SK-N-MC (cell line): ENCODE measurements around the gene NKD2.

ENCODE experiments used
- DNase-seq: peaks from one replicate; pipeline ENCODE4 v3.0.0-alpha.2; 2011; ENCODE audit warnings: low read depth, low spot score
- H3K27ac ChIP-seq: fragments of 200-600 bp; sonication (generic); 2 replicates; pipeline ENCODE4 v1.5.1; 2016; ENCODE audit warnings: mixed run types
- H3K36me3 ChIP-seq: fragments of 200-600 bp; sonication (generic); 2 replicates; pipeline ENCODE4 v1.6.1; 2017; ENCODE audit warnings: antibody characterized with exemption, low read length, mixed read lengths; ENCODE audit not compliant: insufficient read depth
- H3K4me3 ChIP-seq: fragments of 200-600 bp; sonication (generic); 2 replicates; pipeline ENCODE4 v1.5.1; 2016
- H3K9ac ChIP-seq: fragments of 200-600 bp; sonication (generic); 2 replicates; pipeline ENCODE4 v1.8.0; 2017; ENCODE audit warnings: mixed run types, mixed read lengths; ENCODE audit not compliant: insufficient read length
- H3K9me3 ChIP-seq: fragments of 200-600 bp; sonication (generic); 2 replicates; pipeline ENCODE4 v1.6.1; 2017; ENCODE audit warnings: low read depth, mild to moderate bottlenecking, antibody characterized with exemption, low read length, moderate library complexity, mixed read lengths
- EZH2 ChIP-seq: fragments of 200-600 bp; sonication (generic); IDR thresholded peaks from one replicate; pipeline ENCODE4 v1.6.1; 2017; ENCODE audit warnings: antibody characterized with exemption
- FOXP2 ChIP-seq: optimal IDR thresholded peaks from 2 replicates; pipeline ENCODE3; 2011; ENCODE audit warnings: mild to moderate bottlenecking, moderate library complexity; ENCODE audit not compliant: insufficient read depth; ENCODE audit errors: extremely low read length, control extremely low read depth
- POLR2AphosphoS5 ChIP-seq: IDR thresholded peaks from 2 replicates; pipeline ENCODE4 v1.6.1; 2012; ENCODE audit warnings: mild to moderate bottlenecking, low read depth, low read length, borderline replicate concordance

NKD2 gene

GRCh38 chr5:983238-983524 is 25.4 kb upstream of the NKD2 start:
- no peak for TF ChIP-seq POLR2AphosphoS5
- TF ChIP-seq EZH2: no peak
- no peak for TF ChIP-seq FOXP2
- DNase-seq: no peak

DNA sequence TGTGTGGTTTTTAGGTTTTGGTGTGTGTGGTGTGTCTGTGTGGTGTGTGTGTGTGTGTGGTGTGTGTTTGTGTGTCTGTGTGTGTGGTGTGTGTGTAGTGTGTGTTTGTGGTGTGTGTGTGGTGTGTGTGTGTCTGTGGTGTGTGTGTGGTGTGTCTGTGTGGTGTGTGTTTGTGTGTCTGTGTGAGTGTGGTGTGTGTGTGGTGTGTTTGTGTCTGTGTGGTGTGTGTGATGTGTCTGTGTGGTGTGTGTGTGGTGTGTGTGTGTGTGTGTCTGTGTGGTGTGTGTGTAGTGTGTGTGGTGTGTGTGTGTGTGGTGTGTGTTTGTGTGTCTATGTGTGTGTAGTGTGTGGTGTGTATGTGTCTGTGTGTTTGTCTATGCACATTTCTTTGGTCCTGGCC is 25.0 kb upstream of the NKD2 start:
- Histone ChIP-seq H3K4me3 (no peak overlapping the region), H3K27ac (no peak overlapping the region), H3K9ac (no peak overlapping the region), H3K9me3 (peaks cover 3% of the 10 kb centered on the region; the same call in 1 of the 2 replicates), H3K36me3 (0 out of 2 replicates have a peak, but pooled peaks cover 4% of the 10 kb centered on the region)
- no peak for TF ChIP-seq POLR2AphosphoS5
- TF ChIP-seq EZH2: no peak
- no peak for TF ChIP-seq FOXP2
- DNase-seq: no peak

More at GRCh38 chr5:983238-983524, 25.4 kb upstream of the NKD2 start:
- Histone ChIP-seq H3K27ac (no peak overlapping the region), H3K9ac (no peak overlapping the region), H3K36me3 (0 out of 2 replicates have a peak, but pooled peaks cover under 1% of the 10 kb centered on the region), H3K9me3 (0 out of 2 replicates have a peak, but pooled peaks cover 3% of the 10 kb centered on the region), H3K4me3 (no peak overlapping the region)

DNA sequence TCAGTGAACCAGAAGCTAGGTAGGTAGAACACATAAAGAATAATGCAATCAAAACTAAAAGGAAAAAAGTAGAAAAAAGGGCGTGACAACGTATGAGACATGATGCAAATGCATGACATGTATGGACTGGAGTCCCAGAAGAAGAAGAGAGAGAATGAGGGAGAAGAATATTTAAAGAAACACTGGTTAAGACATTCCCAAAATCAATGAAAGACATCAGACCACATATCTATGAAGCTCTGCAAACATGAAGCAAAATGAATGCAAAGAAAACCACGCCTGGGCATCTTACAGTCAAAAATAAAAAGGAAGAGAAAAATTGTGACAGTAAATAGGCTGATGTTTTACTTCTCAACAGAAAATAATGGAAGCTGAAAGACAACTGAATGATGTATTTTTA is 23.8 kb upstream of the NKD2 start:
- no peak for DNase-seq
- no peak overlapping the region for H3K4me3 ChIP-seq
- peaks cover 3% of the 10 kb centered on the region; the same call in 1 of the 2 replicates for H3K9me3 ChIP-seq
- H3K9ac ChIP-seq: no peak overlapping the region
- no peak for TF ChIP-seq EZH2
- no peak for TF ChIP-seq FOXP2
- 0 out of 2 replicates have a peak, but pooled peaks cover 4% of the 10 kb centered on the region for H3K36me3 ChIP-seq
- H3K27ac ChIP-seq: no peak overlapping the region

- H3K36me3 ChIP-seq: 0 out of 2 replicates have a peak, but pooled peaks cover 4% of the 10 kb centered on the region
- peaks cover 3% of the 10 kb centered on the region; the same call in 1 of the 2 replicates for H3K9me3 ChIP-seq
- TF ChIP-seq POLR2AphosphoS5 (no peak), FOXP2 (no peak), EZH2 (no peak)
- DNase-seq: no peak
- H3K9ac ChIP-seq: no peak overlapping the region
- no peak overlapping the region for H3K27ac ChIP-seq
- no peak overlapping the region for H3K4me3 ChIP-seq
Measured at GRCh38 chr5:987761-988160, 20.8 kb upstream of the NKD2 start.

- TF ChIP-seq EZH2 (no peak), POLR2AphosphoS5 (no peak), FOXP2 (no peak)
- Histone ChIP-seq H3K36me3 (0 out of 2 replicates have a peak, but pooled peaks cover 4% of the 10 kb centered on the region), H3K4me3 (no peak overlapping the region), H3K9ac (no peak overlapping the region), H3K9me3 (peaks cover 3% of the 10 kb centered on the region; the same call in 1 of the 2 replicates), H3K27ac (no peak overlapping the region)
- DNase-seq: no peak
Measured at GRCh38 chr5:988322-988721, 20.3 kb upstream of the NKD2 start.

GRCh38 chr5:989961-990530 is 18.6 kb upstream of the NKD2 start:
- Histone ChIP-seq H3K9me3 (peaks cover 3% of the 10 kb centered on the region; the same call in 1 of the 2 replicates), H3K4me3 (no peak overlapping the region), H3K27ac (no peak overlapping the region), H3K36me3 (0 out of 2 replicates have a peak, but pooled peaks cover 4% of the 10 kb centered on the region), H3K9ac (no peak overlapping the region)
- TF ChIP-seq EZH2: no peak
- TF ChIP-seq POLR2AphosphoS5: no peak
- DNase-seq: no peak

DNA sequence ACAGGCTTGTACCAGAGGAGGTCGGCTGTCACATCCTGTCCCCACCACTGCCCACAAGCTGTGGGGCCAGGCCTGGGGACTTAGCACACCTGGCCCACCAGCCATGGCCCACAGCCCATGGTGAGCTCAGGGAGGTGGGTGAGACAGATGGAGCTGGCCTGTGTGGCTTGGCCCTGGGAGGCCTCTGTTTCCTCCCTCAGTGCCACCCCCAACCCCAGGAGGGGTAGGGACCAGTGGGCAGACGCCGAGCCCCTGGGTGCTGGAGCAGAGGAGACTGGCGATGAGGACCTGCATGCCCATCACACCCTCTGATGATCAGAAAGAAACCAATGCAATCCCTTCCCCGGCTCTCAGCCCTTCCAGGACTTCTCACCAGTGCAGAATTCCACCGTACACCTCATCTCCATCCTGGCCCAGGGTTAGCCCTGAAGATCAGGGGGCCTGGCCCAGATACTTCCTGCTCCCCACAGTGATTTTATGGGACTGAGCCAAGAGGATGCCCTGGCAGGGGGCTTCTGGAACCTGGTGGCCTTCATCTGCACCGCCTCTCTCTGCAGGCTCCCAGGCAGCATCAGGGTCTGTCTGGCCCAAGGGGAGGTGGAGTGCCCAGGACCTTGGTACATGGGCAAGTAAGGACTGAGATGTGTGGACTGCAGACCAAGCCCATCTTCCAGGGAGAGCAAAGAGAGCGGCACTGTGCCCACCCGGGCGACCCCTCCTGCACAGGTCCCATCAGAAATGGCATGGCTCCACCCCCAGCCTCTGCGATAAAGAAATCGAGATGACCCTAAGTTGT is 16.9 kb upstream of the NKD2 start:
- Histone ChIP-seq H3K9ac (no peak overlapping the region), H3K4me3 (no peak overlapping the region), H3K9me3 (peaks cover 3% of the 10 kb centered on the region; the same call in 1 of the 2 replicates), H3K27ac (no peak overlapping the region), H3K36me3 (0 out of 2 replicates have a peak, but pooled peaks cover 4% of the 10 kb centered on the region)
- no peak for TF ChIP-seq EZH2
- DNase-seq: no peak

DNA sequence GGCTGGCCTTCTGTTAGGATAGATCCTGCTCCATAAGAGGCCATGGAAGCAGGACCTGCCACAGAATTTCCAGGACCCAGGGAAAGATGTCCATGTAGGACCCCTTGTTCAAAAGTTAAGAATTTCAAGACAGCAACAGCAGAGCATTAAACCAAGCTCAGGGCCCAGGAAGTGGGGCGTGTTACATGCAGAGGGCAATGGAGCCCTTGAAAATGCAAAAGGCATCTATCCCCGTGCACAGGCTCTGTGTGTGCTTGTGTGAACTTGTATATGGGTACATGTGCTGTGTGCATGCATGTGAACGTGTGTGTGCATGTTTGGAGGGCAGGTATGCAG is 14.4 kb upstream of the NKD2 start:
- DNase-seq: no peak
- TF ChIP-seq EZH2 (no peak), FOXP2 (no peak), POLR2AphosphoS5 (no peak)
- no peak overlapping the region for H3K9ac ChIP-seq
- no peak overlapping the region for H3K27ac ChIP-seq
- no peak overlapping the region for H3K4me3 ChIP-seq
- H3K36me3 ChIP-seq: no peaks in the 10 kb centered on the region
- no peaks in the 10 kb centered on the region; the same call in 1 of the 2 replicates for H3K9me3 ChIP-seq

DNA sequence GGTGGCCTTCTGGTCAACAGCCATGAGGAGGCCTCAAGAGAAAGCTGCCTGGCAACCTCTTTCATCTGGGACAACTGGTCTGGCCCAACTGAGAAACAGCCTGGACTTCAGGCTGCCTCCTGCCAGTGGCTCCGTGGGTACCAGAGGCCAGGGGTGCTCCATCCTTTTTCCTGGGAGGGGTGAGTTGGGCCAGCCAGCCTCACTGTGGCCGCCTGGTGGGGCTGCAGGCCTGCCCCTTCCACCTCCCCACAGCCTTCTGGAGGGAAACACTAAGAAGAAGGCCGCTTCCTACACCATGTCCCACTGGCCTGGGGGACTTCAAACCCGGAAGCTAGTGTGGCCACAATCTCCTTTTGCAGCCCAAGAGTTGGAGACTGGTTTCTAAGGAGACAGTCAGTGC is 13.8 kb upstream of the NKD2 start:
- no peak for DNase-seq
- TF ChIP-seq POLR2AphosphoS5: no peak
- no peak for TF ChIP-seq EZH2
- TF ChIP-seq FOXP2: no peak
- Histone ChIP-seq H3K4me3 (no peak overlapping the region), H3K27ac (no peak overlapping the region), H3K9me3 (no peaks in the 10 kb centered on the region; the same call in 1 of the 2 replicates), H3K9ac (no peak overlapping the region), H3K36me3 (no peaks in the 10 kb centered on the region)
